Tibial nerve (tissue), 4 donors: Measurements from ENCODE around the gene ZNF687. TPM values are rescaled to one million over a fixed set of nuclear protein-coding genes. Genes with fewer than 3 reads are reported as not detected.

Experiments used
- DNase-seq, 2 donors: peaks; one replicate each; pipeline ENCODE4 v3.0.0-alpha.2; 2019; ENCODE audit warnings: low spot score in 2 of 2
- H3K27ac ChIP-seq, 4 donors: fragments of 200-600 bp; sonication (generic) in 3 of 4; one replicate each; pipeline ENCODE4 v1.5.1; 2017 to 2019; ENCODE audit warnings: mild to moderate bottlenecking in 1 of 4
- H3K27me3 ChIP-seq, 2 donors: fragments of 200-600 bp; sonication (generic) in 1 of 2; one replicate each; pipeline versions ENCODE4 v1.5.1 to v1.6.0; 2017 to 2019
- H3K36me3 ChIP-seq, 3 donors: fragments of 200-600 bp; sonication (generic); one replicate each; pipeline ENCODE4 v1.5.1; 2018 to 2019
- H3K4me1 ChIP-seq, 4 donors: fragments of 200-600 bp; sonication (generic) in 3 of 4; one replicate each; pipeline ENCODE4 v1.5.1; 2017 to 2019
- H3K4me3 ChIP-seq, 4 donors: fragments of 200-600 bp; sonication (generic) in 3 of 4; one replicate each; pipeline ENCODE4 v1.5.1; 2017 to 2019; ENCODE audit warnings: mild to moderate bottlenecking in 1 of 4, moderate library complexity in 1 of 4
- H3K9me3 ChIP-seq, 4 donors: fragments of 200-600 bp; sonication (generic) in 3 of 4; one replicate each; pipeline ENCODE4 v1.5.1; 2017 to 2019
- CTCF ChIP-seq, 5 experiments: fragments of 200-600 bp in 3 of 5; fragments of 450-650 bp in 2 of 5; sonication (generic) in 3 of 5; IDR thresholded peaks; one replicate each; pipeline ENCODE4 v1.5.1; 2016 to 2019; ENCODE audit warnings: antibody characterized with exemption in 5 of 5, mild to moderate bottlenecking in 3 of 5, moderate library complexity in 2 of 5
- EP300 ChIP-seq, 2 donors: sonication (generic); formaldehyde crosslinking; IDR thresholded peaks; one replicate each; pipeline ENCODE4 v1.6.1; 2017; ENCODE audit warnings: antibody characterized with exemption in 2 of 2, mild to moderate bottlenecking in 1 of 2
- POLR2A ChIP-seq, 2 donors: fragments of 450-650 bp; IDR thresholded peaks; one replicate each; pipeline ENCODE4 v1.6.1; 2017; ENCODE audit warnings: antibody characterized with exemption in 2 of 2, mild to moderate bottlenecking in 2 of 2, moderate library complexity in 2 of 2
- WGBS, 2 donors: methylation state at CpG; one replicate each; pipeline ENCODE4 v1.1.5; 2018; 5-methylcytosine and 5-hydroxymethylcytosine counted together
- total RNA-seq, 4 donors: library from RNA; depleted of rRNA; stranded (reverse); fragments of >200 nt; gene quantifications; one replicate each; pipeline ENCODE4 v1.1.0, GENCODE V29; 2016

ZNF687 gene
- 10 to 100 TPM; 21.1 to 35.3 (median 27.1) TPM for total RNA-seq

GRCh38 chr1:151281969-151282882 lies at the start of gene ZNF687:
Gene ZNF687 (plus strand): TSS chr1:151282299. CDS start chr1:151286292, 3,993 bp downstream.
- DNase-seq, result peak; percentile 100
- H3K4me3 ChIP-seq, result peak within 1 kb of the TSS; percentile 83 to 96 (median 92)
- TF ChIP-seq POLR2A (IDR thresholded peaks at IDR 0.05) (peak; percentile 38 to 48), EP300 (IDR thresholded peaks at IDR 0.05) (peak; percentile 4 to 32), CTCF (IDR thresholded peaks at IDR 0.05) (peak in 1 of 5 experiments; percentile 48)
- H3K27me3 ChIP-seq, result no peaks in the 10 kb centered on the region
- peaks cover 0 to 20% (median 13%) of the 10 kb centered on the region in 4 donors for H3K4me1 ChIP-seq
- peak within 1 kb of the TSS; percentile 96 to 100 (median 98) for H3K27ac ChIP-seq
- WGBS, 2 donors, result 1% methylated on average over 38 to 62 of the region's 74 CpGs
- no peaks in the 10 kb centered on the region for H3K9me3 ChIP-seq
- H3K36me3 ChIP-seq, result peaks cover 0 to 19% (median 9%) of the 10 kb centered on the region in 3 donors

GRCh38 chr1:151235235-151235634 lies 46.9 kb upstream of the ZNF687 start:
- H3K9me3 ChIP-seq, result no peaks in the 10 kb centered on the region
- peaks cover 2 to 100% (median 61%) of the 10 kb centered on the region in 3 donors for H3K36me3 ChIP-seq
- H3K27ac ChIP-seq, result no peak overlapping the region
- no peak overlapping the region for H3K4me3 ChIP-seq
- TF ChIP-seq POLR2A (IDR thresholded peaks at IDR 0.05) (no peak), EP300 (IDR thresholded peaks at IDR 0.05) (no peak), CTCF (IDR thresholded peaks at IDR 0.05) (no peak)
- no peaks in the 10 kb centered on the region for H3K4me1 ChIP-seq
- DNase-seq, result no peak
- 90 to 91% methylated on average over 6 of the region's 6 CpGs for WGBS, 2 donors
- no peaks in the 10 kb centered on the region for H3K27me3 ChIP-seq

GRCh38 chr1:151237678-151238466 lies 44.2 kb upstream of the ZNF687 start:
- 74 to 83% methylated on average over 4 of the region's 4 CpGs for WGBS, 2 donors
- no peak for TF ChIP-seq EP300 (IDR thresholded peaks at IDR 0.05)
- no peak for TF ChIP-seq CTCF (IDR thresholded peaks at IDR 0.05)
- no peak for TF ChIP-seq POLR2A (IDR thresholded peaks at IDR 0.05)
- Histone ChIP-seq H3K9me3 (no peaks in the 10 kb centered on the region), H3K4me3 (no peak overlapping the region), H3K4me1 (no peaks in the 10 kb centered on the region), H3K27me3 (no peaks in the 10 kb centered on the region), H3K27ac (no peak overlapping the region), H3K36me3 (peaks cover 0 to 100% (median 53%) of the 10 kb centered on the region in 3 donors)
- no peak for DNase-seq

GRCh38 chr1:151238467-151238739 lies 43.7 kb upstream of the ZNF687 start:
- 31 to 42% methylated on average over 1 of the region's 1 CpG for WGBS, 2 donors
- H3K36me3 ChIP-seq, result peaks cover 0 to 100% (median 56%) of the 10 kb centered on the region in 3 donors

More at GRCh38 chr1:151238467-151238739, 43.7 kb upstream of the ZNF687 start:
- H3K4me3 ChIP-seq, result no peak overlapping the region
- no peaks in the 10 kb centered on the region for H3K27me3 ChIP-seq
- H3K9me3 ChIP-seq, result no peaks in the 10 kb centered on the region
- TF ChIP-seq EP300 (IDR thresholded peaks at IDR 0.05) (no peak), CTCF (IDR thresholded peaks at IDR 0.05) (no peak), POLR2A (IDR thresholded peaks at IDR 0.05) (no peak)
- H3K4me1 ChIP-seq, result no peaks in the 10 kb centered on the region
- DNase-seq, result no peak
- H3K27ac ChIP-seq, result no peak overlapping the region
